ENCODE measurements around the gene NOP16. TPM values are rescaled to one million over a fixed set of nuclear protein-coding genes. Genes with fewer than 3 reads are reported as not detected.

NOP16 gene
- total and polyA plus RNA-seq, 2 of the 13 experiments (the other 11 are each of a cell fraction or from before 2014, with no cell fraction given): 43.3 to 48.4 TPM

DNA sequence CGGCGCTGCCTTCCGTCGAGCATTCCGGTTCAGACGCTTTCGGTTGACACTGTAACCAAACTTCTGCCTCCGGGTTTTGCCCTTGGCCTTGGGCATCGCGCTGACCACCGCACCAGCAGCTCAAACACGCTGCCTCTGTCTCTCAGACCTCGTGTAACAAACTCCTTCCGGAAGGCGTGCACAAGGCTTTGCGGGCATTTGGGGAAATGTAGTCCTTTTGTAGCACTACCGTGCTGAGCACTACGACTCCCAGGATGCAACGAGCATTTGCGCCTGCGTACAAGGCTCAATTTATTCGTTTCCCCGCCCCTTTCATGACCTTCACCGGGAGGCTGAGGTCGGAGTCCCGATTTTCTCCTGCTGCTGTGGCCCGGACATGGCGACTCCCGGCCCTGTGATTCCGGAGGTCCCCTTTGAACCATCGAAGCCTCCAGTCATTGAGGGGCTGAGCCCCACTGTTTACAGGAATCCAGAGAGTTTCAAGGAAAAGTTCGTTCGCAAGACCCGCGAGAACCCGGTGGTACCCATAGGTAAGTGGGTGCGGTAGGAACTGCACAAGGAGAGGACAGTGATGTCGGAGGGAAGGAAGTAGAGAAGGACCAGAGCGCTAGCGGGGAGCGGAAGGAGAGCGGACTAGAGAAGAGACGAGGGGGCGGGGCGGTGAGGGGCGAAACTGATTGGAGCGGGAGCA lies at the start of gene NOP16, which contains the start of gene HIGD2A (continued):
- TF ChIP-seq FUBP1 (CRISPR knock-in tag; IDR thresholded peaks at IDR 0.05; ENCODE audit: borderline replicate concordance) (no peak), FOXJ3 (CRISPR knock-in tag; IDR thresholded peaks at IDR 0.05; ENCODE audit: borderline replicate concordance) (no peak), ATAD3A (CRISPR knock-in tag; IDR thresholded peaks at IDR 0.05) (no peak), ZNF503 (CRISPR knock-in tag; IDR thresholded peaks at IDR 0.05) (no peak; the same call in 1 of the 2 replicates), ZNF678 (CRISPR knock-in tag; IDR thresholded peaks at IDR 0.05) (peak; percentile 91), ZNF30 (CRISPR knock-in tag; IDR thresholded peaks at IDR 0.05) (peak; percentile 85; the same call in 1 of the 2 replicates), NFAT5 (CRISPR knock-in tag; IDR thresholded peaks at IDR 0.05) (peak; percentile 74; the same call in 1 of the 2 replicates), ZNF225 (CRISPR knock-in tag; IDR thresholded peaks at IDR 0.05) (0 out of 2 replicates have a peak, but pooled peaks have one; percentile 25), POLR2AphosphoS5 (IDR thresholded peaks at IDR 0.05; ENCODE audit: low read depth, low read length) (peak; percentile 84), ZNF790 (CRISPR knock-in tag; IDR thresholded peaks at IDR 0.05; ENCODE audit: borderline replicate concordance) (peak; percentile 16; the same call in 1 of the 2 replicates), MEF2D (CRISPR knock-in tag; IDR thresholded peaks at IDR 0.05) (peak; percentile 54), CENPX (CRISPR knock-in tag; IDR thresholded peaks at IDR 0.05) (no peak), GABPA (IDR thresholded peaks at IDR 0.05; ENCODE audit: low read depth, low read length) (peak; percentile 88), GABPA (CRISPR knock-in tag; IDR thresholded peaks at IDR 0.05; ENCODE audit: low read depth) (peak; percentile 93)
- TF ChIP-seq, protein P1, sequence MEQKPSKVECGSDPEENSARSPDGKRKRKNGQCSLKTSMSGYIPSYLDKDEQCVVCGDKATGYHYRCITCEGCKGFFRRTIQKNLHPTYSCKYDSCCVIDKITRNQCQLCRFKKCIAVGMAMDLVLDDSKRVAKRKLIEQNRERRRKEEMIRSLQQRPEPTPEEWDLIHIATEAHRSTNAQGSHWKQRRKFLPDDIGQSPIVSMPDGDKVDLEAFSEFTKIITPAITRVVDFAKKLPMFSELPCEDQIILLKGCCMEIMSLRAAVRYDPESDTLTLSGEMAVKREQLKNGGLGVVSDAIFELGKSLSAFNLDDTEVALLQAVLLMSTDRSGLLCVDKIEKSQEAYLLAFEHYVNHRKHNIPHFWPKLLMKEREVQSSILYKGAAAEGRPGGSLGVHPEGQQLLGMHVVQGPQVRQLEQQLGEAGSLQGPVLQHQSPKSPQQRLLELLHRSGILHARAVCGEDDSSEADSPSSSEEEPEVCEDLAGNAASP (CRISPR knock-in tag; IDR thresholded peaks at IDR 0.05; ENCODE audit: borderline replicate concordance): peak; percentile 38; the same call in 1 of the 2 replicates
- TF ChIP-seq, protein P2, sequence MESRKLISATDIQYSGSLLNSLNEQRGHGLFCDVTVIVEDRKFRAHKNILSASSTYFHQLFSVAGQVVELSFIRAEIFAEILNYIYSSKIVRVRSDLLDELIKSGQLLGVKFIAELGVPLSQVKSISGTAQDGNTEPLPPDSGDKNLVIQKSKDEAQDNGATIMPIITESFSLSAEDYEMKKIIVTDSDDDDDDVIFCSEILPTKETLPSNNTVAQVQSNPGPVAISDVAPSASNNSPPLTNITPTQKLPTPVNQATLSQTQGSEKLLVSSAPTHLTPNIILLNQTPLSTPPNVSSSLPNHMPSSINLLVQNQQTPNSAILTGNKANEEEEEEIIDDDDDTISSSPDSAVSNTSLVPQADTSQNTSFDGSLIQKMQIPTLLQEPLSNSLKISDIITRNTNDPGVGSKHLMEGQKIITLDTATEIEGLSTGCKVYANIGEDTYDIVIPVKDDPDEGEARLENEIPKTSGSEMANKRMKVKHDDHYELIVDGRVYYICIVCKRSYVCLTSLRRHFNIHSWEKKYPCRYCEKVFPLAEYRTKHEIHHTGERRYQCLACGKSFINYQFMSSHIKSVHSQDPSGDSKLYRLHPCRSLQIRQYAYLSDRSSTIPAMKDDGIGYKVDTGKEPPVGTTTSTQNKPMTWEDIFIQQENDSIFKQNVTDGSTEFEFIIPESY (CRISPR knock-in tag; IDR thresholded peaks at IDR 0.05): peak; percentile 26; the same call in 1 of the 2 replicates
